Suprapubic skin (tissue), 3 donors: ENCODE measurements around the gene GRIA3.
"Not testable (repeated sequence)": the region's sequence is repeated elsewhere in the genome, so short reads cannot be mapped to it uniquely, and the experiment has no call there.

Experiments used
- CTCF ChIP-seq, 2 donors: fragments of 200-600 bp in 1 of 2; fragments of 450-650 bp in 1 of 2; sonication (generic) in 1 of 2; IDR thresholded peaks; one replicate each; pipeline ENCODE4 v1.5.1; 2016 to 2019; ENCODE audit warnings: antibody characterized with exemption in 2 of 2, mild to moderate bottlenecking in 1 of 2, moderate library complexity in 1 of 2
- POLR2A ChIP-seq, 2 donors: fragments of 450-650 bp; IDR thresholded peaks; one replicate each; pipeline ENCODE4 v1.6.1; 2017; ENCODE audit warnings: antibody characterized with exemption in 2 of 2, mild to moderate bottlenecking in 2 of 2, moderate library complexity in 2 of 2

- TF ChIP-seq POLR2A, CTCF (IDR thresholded peaks at IDR 0.05): not testable (repeated sequence)
Observed at GRCh38 chrX:123386196-123386595, 202.1 kb downstream of the GRIA3 start.
